SK-N-SH treated with all-trans-retinoic acid at 6 μM for 48 hours (cell line): ENCODE data around the gene YWHAB.
"Not testable (repeated sequence)": the region's sequence is repeated elsewhere in the genome, so short reads cannot be mapped to it uniquely, and the experiment has no call there.

ENCODE experiments used
- CSDC2 ChIP-seq: fragments of 250-450 bp; sonication (Bioruptor Pico); IDR thresholded peaks from 2 replicates; pipeline ENCODE4 v1.5.0; 2020; ENCODE audit warnings: mild to moderate bottlenecking, moderate library complexity
- PATZ1 ChIP-seq: fragments of 250-450 bp; sonication (Bioruptor Pico); IDR thresholded peaks from 2 replicates; pipeline ENCODE4 v1.8.0; 2020; ENCODE audit warnings: mild to moderate bottlenecking, moderate library complexity, borderline replicate concordance
- TCF4 ChIP-seq: fragments of 250-450 bp; sonication (Bioruptor Pico); IDR thresholded peaks from 2 replicates; pipeline ENCODE4 v1.8.0; 2021; ENCODE audit warnings: mild to moderate bottlenecking, moderate library complexity, borderline replicate concordance
- TOX ChIP-seq: fragments of 250-450 bp; sonication (Bioruptor Pico); IDR thresholded peaks from 2 replicates; pipeline ENCODE4 v1.8.0; 2021; ENCODE audit warnings: mild to moderate bottlenecking, moderate library complexity, borderline replicate concordance
- ZC3H10 ChIP-seq: fragments of 250-450 bp; sonication (Bioruptor Pico); IDR thresholded peaks from 2 replicates; pipeline ENCODE4 v1.5.1; 2021; ENCODE audit warnings: mild to moderate bottlenecking, moderate library complexity
- TF ChIP-seq, protein P1 (sequence below): fragments of 250-450 bp; sonication (Bioruptor Pico); IDR thresholded peaks from 2 replicates; pipeline ENCODE4 v1.5.1; 2020; ENCODE audit warnings: low read depth, mild to moderate bottlenecking, moderate library complexity

- not testable (repeated sequence) for TF ChIP-seq TOX (CRISPR knock-in tag); ZC3H10 (CRISPR knock-in tag); CSDC2 (CRISPR knock-in tag); PATZ1 (CRISPR knock-in tag); TCF4
- TF ChIP-seq, protein P1, sequence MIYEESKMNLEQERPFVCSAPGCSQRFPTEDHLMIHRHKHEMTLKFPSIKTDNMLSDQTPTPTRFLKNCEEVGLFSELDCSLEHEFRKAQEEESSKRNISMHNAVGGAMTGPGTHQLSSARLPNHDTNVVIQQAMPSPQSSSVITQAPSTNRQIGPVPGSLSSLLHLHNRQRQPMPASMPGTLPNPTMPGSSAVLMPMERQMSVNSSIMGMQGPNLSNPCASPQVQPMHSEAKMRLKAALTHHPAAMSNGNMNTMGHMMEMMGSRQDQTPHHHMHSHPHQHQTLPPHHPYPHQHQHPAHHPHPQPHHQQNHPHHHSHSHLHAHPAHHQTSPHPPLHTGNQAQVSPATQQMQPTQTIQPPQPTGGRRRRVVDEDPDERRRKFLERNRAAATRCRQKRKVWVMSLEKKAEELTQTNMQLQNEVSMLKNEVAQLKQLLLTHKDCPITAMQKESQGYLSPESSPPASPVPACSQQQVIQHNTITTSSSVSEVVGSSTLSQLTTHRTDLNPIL (CRISPR knock-in tag), result not testable (repeated sequence)
Observed at GRCh38 chr20:44864493-44864892, 21.0 kb upstream of the YWHAB start.
